Ascending aorta (tissue), 2 donors: Measurements from ENCODE around the gene RBMS3. TPM values are rescaled to one million over a fixed set of nuclear protein-coding genes. Genes with fewer than 3 reads are reported as not detected.

Source experiments
- DNase-seq, 2 donors: peaks; one replicate each; pipeline ENCODE4 v3.0.0-alpha.2; 2019; ENCODE audit warnings: low spot score in 2 of 2
- H3K27ac ChIP-seq, 2 donors: fragments of 200-600 bp; sonication (generic); one replicate each; pipeline ENCODE4 v1.5.1; 2016 to 2017; ENCODE audit warnings: mild to moderate bottlenecking in 1 of 2
- H3K27me3 ChIP-seq: fragments of 200-600 bp; sonication (generic); one replicate; pipeline ENCODE4 v1.5.1; 2017
- H3K36me3 ChIP-seq, 2 donors: fragments of 200-600 bp; sonication (generic); one replicate each; pipeline ENCODE4 v1.5.1; 2016
- H3K4me1 ChIP-seq, 2 donors: fragments of 200-600 bp; sonication (generic); one replicate each; pipeline ENCODE4 v1.5.1; 2016 to 2017; ENCODE audit warnings: mild to moderate bottlenecking in 1 of 2
- H3K4me3 ChIP-seq, 2 donors: fragments of 200-600 bp; sonication (generic); one replicate each; pipeline ENCODE4 v1.5.1; 2016 to 2017; ENCODE audit warnings: mild to moderate bottlenecking in 1 of 2
- H3K9me3 ChIP-seq, 2 donors: fragments of 200-600 bp; sonication (generic); one replicate each; pipeline ENCODE4 v1.5.1; 2016
- intact Hi-C: fragments of 100-400 bp; cut with DNase I; formaldehyde crosslinking; loops from one replicate; pipeline ENCODE4 v1.15.1; 2023
- total RNA-seq: library from RNA; depleted of rRNA; stranded (reverse); fragments of >200 nt; gene quantifications from one replicate; pipeline ENCODE4 v1.1.0, GENCODE V29; 2016
- TF ChIP-seq, protein P1 (sequence below), 3 experiments: fragments of 200-600 bp in 2 of 3; fragments of 450-650 bp in 1 of 3; sonication (generic) in 2 of 3; IDR thresholded peaks; one replicate each; pipeline ENCODE4 v1.5.1; 2016 to 2019; ENCODE audit warnings: antibody characterized with exemption in 3 of 3, mild to moderate bottlenecking in 1 of 3, moderate library complexity in 1 of 3

The RBMS3 gene
- total RNA-seq, 1 donor from 2014 or later: 65.8 TPM

DNA sequence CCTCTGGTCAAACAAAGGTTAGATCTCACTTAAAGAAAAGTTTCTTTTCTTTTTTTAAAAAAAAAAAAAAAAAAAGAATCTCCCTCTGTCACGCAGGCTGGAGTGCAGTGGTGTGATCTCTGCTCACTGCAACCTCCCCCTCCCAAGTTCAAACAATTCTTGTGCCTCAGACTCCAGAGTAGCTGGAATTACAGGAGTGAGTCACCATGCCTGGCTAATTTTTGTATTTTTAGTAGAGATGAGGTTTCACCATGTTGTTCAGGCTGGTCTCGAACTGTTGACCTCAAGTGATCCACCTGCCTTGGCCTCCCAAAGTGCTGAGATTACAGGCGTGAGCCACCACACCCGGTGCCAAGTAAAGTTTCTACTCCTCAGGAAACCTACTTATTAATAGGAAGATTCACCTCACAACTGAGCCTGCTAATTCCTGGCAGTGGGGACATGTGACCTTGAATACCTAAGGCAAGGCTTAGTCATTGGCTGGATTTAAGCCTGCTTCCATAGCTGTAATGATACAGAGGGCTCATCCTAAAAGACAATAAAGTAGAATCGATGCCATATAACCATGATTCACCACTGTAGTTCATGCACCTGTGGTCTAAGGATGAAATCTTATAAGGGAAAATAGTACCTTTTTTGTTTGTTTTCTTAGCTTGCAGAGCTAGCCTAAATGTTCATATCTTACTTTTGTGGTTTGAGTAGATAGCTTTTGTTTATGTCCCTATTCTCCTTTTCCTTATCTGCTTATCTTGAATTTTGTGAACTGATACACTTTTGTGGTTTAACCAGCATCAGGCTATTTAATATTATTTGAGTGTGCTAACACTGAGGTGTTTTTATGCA is 24.8 kb upstream of the RBMS3 start:
- TF ChIP-seq, protein P1, sequence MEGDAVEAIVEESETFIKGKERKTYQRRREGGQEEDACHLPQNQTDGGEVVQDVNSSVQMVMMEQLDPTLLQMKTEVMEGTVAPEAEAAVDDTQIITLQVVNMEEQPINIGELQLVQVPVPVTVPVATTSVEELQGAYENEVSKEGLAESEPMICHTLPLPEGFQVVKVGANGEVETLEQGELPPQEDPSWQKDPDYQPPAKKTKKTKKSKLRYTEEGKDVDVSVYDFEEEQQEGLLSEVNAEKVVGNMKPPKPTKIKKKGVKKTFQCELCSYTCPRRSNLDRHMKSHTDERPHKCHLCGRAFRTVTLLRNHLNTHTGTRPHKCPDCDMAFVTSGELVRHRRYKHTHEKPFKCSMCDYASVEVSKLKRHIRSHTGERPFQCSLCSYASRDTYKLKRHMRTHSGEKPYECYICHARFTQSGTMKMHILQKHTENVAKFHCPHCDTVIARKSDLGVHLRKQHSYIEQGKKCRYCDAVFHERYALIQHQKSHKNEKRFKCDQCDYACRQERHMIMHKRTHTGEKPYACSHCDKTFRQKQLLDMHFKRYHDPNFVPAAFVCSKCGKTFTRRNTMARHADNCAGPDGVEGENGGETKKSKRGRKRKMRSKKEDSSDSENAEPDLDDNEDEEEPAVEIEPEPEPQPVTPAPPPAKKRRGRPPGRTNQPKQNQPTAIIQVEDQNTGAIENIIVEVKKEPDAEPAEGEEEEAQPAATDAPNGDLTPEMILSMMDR (IDR thresholded peaks at IDR 0.05): no peak
- H3K4me1 ChIP-seq: no peaks in the 10 kb centered on the region
- no peak for DNase-seq
- no peak overlapping the region for H3K4me3 ChIP-seq
- no peak overlapping the region for H3K27ac ChIP-seq
- H3K9me3 ChIP-seq: no peaks in the 10 kb centered on the region
- intact Hi-C loops: no loop called here
- no peaks in the 10 kb centered on the region for H3K27me3 ChIP-seq
- no peaks in the 10 kb centered on the region for H3K36me3 ChIP-seq

DNA sequence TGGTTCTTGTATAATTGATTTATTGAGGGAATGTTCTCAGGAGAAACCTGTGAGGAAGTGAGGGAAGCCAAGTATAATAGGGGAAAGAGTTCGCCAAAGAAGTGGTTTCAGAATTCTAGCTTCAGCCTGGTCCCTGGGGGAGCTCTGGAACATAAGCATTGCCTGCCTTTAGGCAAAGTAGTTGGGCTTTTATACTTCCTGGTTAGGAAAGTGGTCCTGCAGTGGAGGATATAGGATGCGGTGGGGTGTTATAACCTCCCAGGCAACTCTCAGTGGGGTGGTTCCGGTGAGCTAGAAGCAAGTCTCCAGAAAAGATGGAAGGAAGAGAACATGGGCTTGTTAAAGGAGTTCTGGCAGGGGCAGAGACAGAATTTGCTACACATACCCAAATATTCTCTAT is 22.7 kb upstream of the RBMS3 start:
- Histone ChIP-seq H3K27me3 (no peaks in the 10 kb centered on the region), H3K36me3 (no peaks in the 10 kb centered on the region), H3K4me1 (no peaks in the 10 kb centered on the region), H3K27ac (no peak overlapping the region), H3K9me3 (no peaks in the 10 kb centered on the region), H3K4me3 (no peak overlapping the region)
- DNase-seq: no peak
- TF ChIP-seq, protein P1 (IDR thresholded peaks at IDR 0.05): no peak
- intact Hi-C loops: no loop called here

DNA sequence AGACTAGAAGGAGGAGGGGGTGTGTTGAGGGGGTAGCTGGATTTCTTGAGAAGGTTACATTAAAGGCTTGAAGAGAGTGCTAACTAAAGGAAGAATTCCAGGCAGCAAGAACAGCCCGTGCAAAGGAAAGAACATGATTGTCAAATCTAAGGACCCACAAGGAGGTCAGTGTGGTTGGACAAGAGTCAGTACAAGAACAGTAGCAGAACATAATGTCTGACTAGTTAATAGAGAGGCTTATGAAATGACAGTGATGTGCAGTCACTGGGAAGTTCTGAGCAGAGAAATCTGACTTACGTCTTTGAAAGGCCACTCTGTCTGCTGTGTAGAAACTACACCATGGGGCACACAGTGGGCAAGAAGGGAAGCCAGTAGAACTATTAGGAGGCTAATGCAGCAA is 19.8 kb upstream of the RBMS3 start:
- intact Hi-C loops: no loop called here
- no peak for DNase-seq
- Histone ChIP-seq H3K27ac (no peak overlapping the region), H3K36me3 (no peaks in the 10 kb centered on the region), H3K9me3 (no peaks in the 10 kb centered on the region), H3K4me1 (no peaks in the 10 kb centered on the region), H3K4me3 (no peak overlapping the region), H3K27me3 (no peaks in the 10 kb centered on the region)
- TF ChIP-seq, protein P1 (IDR thresholded peaks at IDR 0.05): no peak

DNA sequence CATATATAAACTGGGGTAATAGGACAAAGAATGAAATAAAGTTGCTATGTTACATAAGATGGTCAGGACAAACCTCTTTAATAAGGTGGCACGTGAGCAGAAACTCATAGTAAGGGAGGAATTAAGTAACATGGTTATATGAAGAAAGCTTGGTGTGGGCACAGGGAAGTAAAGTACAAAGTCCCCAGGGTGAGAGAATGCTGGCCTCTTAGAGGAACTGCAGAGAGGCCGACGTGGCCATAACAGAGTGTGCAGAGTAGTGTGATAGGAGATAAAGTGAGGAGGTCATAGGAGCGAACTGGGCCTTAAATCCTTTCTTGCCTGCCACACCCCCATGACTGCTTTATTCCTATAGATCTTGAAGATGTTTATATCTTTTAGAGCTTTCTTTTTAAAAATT is 17.4 kb upstream of the RBMS3 start:
- Histone ChIP-seq H3K4me3 (no peak overlapping the region), H3K27ac (no peak overlapping the region), H3K27me3 (no peaks in the 10 kb centered on the region), H3K36me3 (peaks cover 0 to 2% of the 10 kb centered on the region in 2 donors), H3K4me1 (no peaks in the 10 kb centered on the region), H3K9me3 (no peaks in the 10 kb centered on the region)
- TF ChIP-seq, protein P1 (IDR thresholded peaks at IDR 0.05): no peak
- intact Hi-C loops: no loop called here
- no peak for DNase-seq

DNA sequence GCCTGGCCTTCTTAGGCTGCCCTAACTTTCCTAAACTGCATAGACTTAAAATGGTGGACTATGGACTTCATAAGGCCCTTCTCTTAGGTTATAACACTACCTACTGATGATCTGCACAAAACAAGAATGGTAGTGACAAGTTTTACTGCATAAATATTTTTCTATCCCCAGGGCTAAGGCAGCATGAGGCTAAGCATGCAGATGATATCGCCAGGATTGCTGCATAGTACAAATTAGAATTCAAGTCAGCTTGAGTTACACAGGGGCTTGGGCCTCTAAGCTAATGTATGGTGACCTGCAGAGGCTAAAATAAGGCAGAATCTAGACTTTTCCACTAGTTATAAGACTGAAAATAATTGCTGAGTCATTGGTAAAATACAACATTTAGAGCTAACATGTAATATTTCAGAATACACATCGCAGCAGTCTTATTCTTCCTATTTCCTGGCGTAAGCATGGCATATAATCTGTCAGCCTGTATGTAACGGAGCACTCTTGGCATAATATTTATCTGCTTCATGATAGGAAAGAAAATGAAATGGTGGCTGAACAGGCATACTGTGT is 15.3 kb upstream of the RBMS3 start:
- DNase-seq: no peak
- peaks cover 0 to 3% of the 10 kb centered on the region in 2 donors for H3K36me3 ChIP-seq
- H3K4me3 ChIP-seq: no peak overlapping the region
- H3K27ac ChIP-seq: no peak overlapping the region
- no peaks in the 10 kb centered on the region for H3K9me3 ChIP-seq
- H3K4me1 ChIP-seq: no peaks in the 10 kb centered on the region
- TF ChIP-seq, protein P1 (IDR thresholded peaks at IDR 0.05): no peak
- intact Hi-C loops: no loop called here
- H3K27me3 ChIP-seq: no peaks in the 10 kb centered on the region
